Measurements from ENCODE around the gene KRTAP2-1.
A peak's percentile ranks its signal among the peaks of the same experiment; 100 is the strongest.
"Not testable (repeated sequence)": the region's sequence is repeated elsewhere in the genome, so short reads cannot be mapped to it uniquely, and the experiment has no call there.

The KRTAP2-1 gene

GRCh38 chr17:41063449-41063848 is 16.3 kb upstream of the KRTAP2-1 start (continued):
- TF ChIP-seq ZNF292 (tag by site-specific recombination; IDR thresholded peaks at IDR 0.05; ENCODE audit: borderline replicate concordance, low read depth), result no peak
- TF ChIP-seq ZIC2 (tag by site-specific recombination; IDR thresholded peaks at IDR 0.05), result no peak
- no peak for TF ChIP-seq ZNF121 (tag by site-specific recombination; IDR thresholded peaks at IDR 0.05)

- no peak overlapping the region for H3K27ac ChIP-seq (ENCODE audit: extremely low read depth, low read depth, low read length)
- no peaks in the 10 kb centered on the region for H3K9me3 ChIP-seq (ENCODE audit: control insufficient read depth, insufficient read depth, low read depth, low read length)
- no peak for TF ChIP-seq ZNF521 (tag by site-specific recombination; IDR thresholded peaks at IDR 0.05)
- TF ChIP-seq ZNF501 (tag by site-specific recombination; IDR thresholded peaks at IDR 0.05), result no peak
- no peak for TF ChIP-seq ZEB2 (tag by site-specific recombination; IDR thresholded peaks at IDR 0.05)
- TF ChIP-seq ZNF266 (tag by site-specific recombination; IDR thresholded peaks at IDR 0.05; ENCODE audit: low read depth), result no peak
- H3K4me1 ChIP-seq (ENCODE audit: control insufficient read depth, insufficient read depth, low read length), result no peaks in the 10 kb centered on the region
- ChIA-PET CTCF (no interaction called here), POLR2A (no interaction called here)
- H3K4me3 ChIP-seq (ENCODE audit: low read depth, low read length), result no peak overlapping the region
- H3K36me3 ChIP-seq (ENCODE audit: control insufficient read depth in 2 of 2, insufficient read depth in 1 of 2, low read length in 2 of 2), result no peaks in the 10 kb centered on the region
Observed at GRCh38 chr17:41061964-41062363, 14.8 kb upstream of the KRTAP2-1 start.

- Histone ChIP-seq H3K27ac (ENCODE audit: extremely low read depth, low read depth, low read length) (no peak within 1 kb of the TSS), H3K4me3 (ENCODE audit: low read depth, low read length) (no peak within 1 kb of the TSS), H3K36me3 (ENCODE audit: control insufficient read depth in 2 of 2, insufficient read depth in 1 of 2, low read length in 2 of 2) (no peaks in the 10 kb centered on the region), H3K4me1 (ENCODE audit: control insufficient read depth, insufficient read depth, low read length) (no peaks in the 10 kb centered on the region), H3K9me3 (ENCODE audit: control insufficient read depth, insufficient read depth, low read depth, low read length) (no peaks in the 10 kb centered on the region)
- ChIA-PET CTCF (interaction anchor here (1.3 kb wide), 1 partner anchor 13 kb away, joined by 4 read pairs; no protein-coding TSS in a partner anchor), POLR2A (no interaction called here)
- TF ChIP-seq ZNF132 (tag by site-specific recombination; IDR thresholded peaks at IDR 0.05; ENCODE audit: borderline replicate concordance), result no peak
Observed at GRCh38 chr17:41060052-41060604, 13.0 kb upstream of the KRTAP2-1 start, which contains the start of gene KRTAP2-3. Gene KRTAP2-3, minus strand, starts transcription at chr17:41060114. Its CDS starts 64 bp downstream, at chr17:41060050.

GRCh38 chr17:41059276-41060051 is 12.3 kb upstream of the KRTAP2-1 start:
- H3K27ac ChIP-seq (ENCODE audit: extremely low read depth, low read depth, low read length); H3K9me3 ChIP-seq (ENCODE audit: control insufficient read depth, insufficient read depth, low read depth, low read length); H3K4me3 ChIP-seq (ENCODE audit: low read depth, low read length); POLR2A ChIA-PET; H3K4me1 ChIP-seq (ENCODE audit: control insufficient read depth, insufficient read depth, low read length); H3K36me3 ChIP-seq (ENCODE audit: control insufficient read depth in 2 of 2, insufficient read depth in 1 of 2, low read length in 2 of 2): not testable (repeated sequence)
- CTCF ChIA-PET, result interaction anchor here (0.6 to 1.3 kb wide), 5 partner anchors 13 to 1008 kb away, joined by 4 to 6 read pairs (median 4); no protein-coding TSS in a partner anchor
- TF ChIP-seq ZIC2 (tag by site-specific recombination; IDR thresholded peaks at IDR 0.05), result peak; percentile 27; the same call in 1 of the 2 replicates

GRCh38 chr17:41058741-41059140 is 11.6 kb upstream of the KRTAP2-1 start:
- no peak overlapping the region for H3K27ac ChIP-seq (ENCODE audit: extremely low read depth, low read depth, low read length)
- ChIA-PET CTCF (interaction anchor here (0.6 to 0.7 kb wide), 4 partner anchors 17 to 1009 kb away, joined by 4 to 6 read pairs (median 4); no protein-coding TSS in a partner anchor), POLR2A (no interaction called here)
- no peak for TF ChIP-seq GFI1B (tag by site-specific recombination; IDR thresholded peaks at IDR 0.05)
- TF ChIP-seq TCF7L2 (IDR thresholded peaks at IDR 0.05; ENCODE audit: borderline replicate concordance, low read depth, low read length), result no peak
- TF ChIP-seq OSR2 (tag by site-specific recombination; IDR thresholded peaks at IDR 0.05), result no peak
- TF ChIP-seq KLF10 (tag by site-specific recombination; IDR thresholded peaks at IDR 0.05), result no peak
- TF ChIP-seq ZNF747 (tag by site-specific recombination; IDR thresholded peaks at IDR 0.05), result no peak
- TF ChIP-seq ZNF416 (tag by site-specific recombination; IDR thresholded peaks at IDR 0.05), result no peak
- TF ChIP-seq KLF16 (tag by site-specific recombination; IDR thresholded peaks at IDR 0.05), result no peak
- TF ChIP-seq ZNF677 (tag by site-specific recombination; IDR thresholded peaks at IDR 0.05), result no peak
- no peak for TF ChIP-seq ZBTB11 (tag by site-specific recombination; conservative IDR thresholded peaks at IDR 0.05; ENCODE audit: low read depth)
- TF ChIP-seq BCL11A (tag by site-specific recombination; IDR thresholded peaks at IDR 0.05; ENCODE audit: low read depth), result no peak
- TF ChIP-seq ZNF311 (tag by site-specific recombination; IDR thresholded peaks at IDR 0.05; ENCODE audit: borderline replicate concordance), result no peak
- no peaks in the 10 kb centered on the region for H3K4me1 ChIP-seq (ENCODE audit: control insufficient read depth, insufficient read depth, low read length)
- H3K4me3 ChIP-seq (ENCODE audit: low read depth, low read length), result no peak overlapping the region
- no peaks in the 10 kb centered on the region for H3K36me3 ChIP-seq (ENCODE audit: control insufficient read depth in 2 of 2, insufficient read depth in 1 of 2, low read length in 2 of 2)
- no peaks in the 10 kb centered on the region for H3K9me3 ChIP-seq (ENCODE audit: control insufficient read depth, insufficient read depth, low read depth, low read length)
